OCI-LY1 (cell line): ENCODE data around the gene STK36.

ENCODE experiments used
- H2AFZ ChIP-seq: fragments of 200-600 bp; sonication (generic), shearing (Covaris generic); 2 replicates; pipeline ENCODE4 v1.6.0; 2014; ENCODE audit warnings: antibody characterized with exemption, mild to moderate bottlenecking, low read length
- H3F3A ChIP-seq: fragments of 200-600 bp; sonication (generic), shearing (Covaris generic); 2 replicates; pipeline ENCODE4 v1.6.0; 2014; ENCODE audit warnings: mild to moderate bottlenecking, antibody characterized with exemption, low read length, moderate library complexity; ENCODE audit not compliant: insufficient read depth
- H3K27ac ChIP-seq: fragments of 200-600 bp; sonication (generic); 2 replicates; pipeline ENCODE4 v1.5.1; 2014; ENCODE audit warnings: low read length, mixed run types, mild to moderate bottlenecking, low read depth; ENCODE audit not compliant: poor library complexity, severe bottlenecking
- H3K27me3 ChIP-seq: fragments of 200-600 bp; sonication (generic); 2 replicates; pipeline ENCODE4 v1.6.0; 2014; ENCODE audit warnings: antibody characterized with exemption, mild to moderate bottlenecking, low read length, moderate library complexity; ENCODE audit not compliant: insufficient read depth
- H3K36me3 ChIP-seq: fragments of 200-600 bp; sonication (generic); 2 replicates; pipeline ENCODE4 v1.6.1; 2014; ENCODE audit warnings: mild to moderate bottlenecking, antibody characterized with exemption, low read length, moderate library complexity, mixed read lengths; ENCODE audit not compliant: insufficient read depth
- H3K4me1 ChIP-seq: fragments of 200-600 bp; sonication (generic); 2 replicates; pipeline ENCODE4 v1.5.1; 2014; ENCODE audit warnings: mild to moderate bottlenecking, low read length, moderate library complexity; ENCODE audit not compliant: insufficient read depth, severe bottlenecking
- H3K4me2 ChIP-seq: fragments of 200-600 bp; sonication (generic), shearing (Covaris generic); 2 replicates; pipeline ENCODE4 v1.6.1; 2014; ENCODE audit warnings: low read length
- H3K4me3 ChIP-seq: fragments of 200-600 bp; sonication (generic); 2 replicates; pipeline ENCODE4 v1.5.1; 2014; ENCODE audit warnings: low read length, low read depth, mild to moderate bottlenecking, mixed read lengths; ENCODE audit not compliant: poor library complexity, severe bottlenecking
- H3K79me2 ChIP-seq: fragments of 200-600 bp; shearing (Covaris generic); 2 replicates; pipeline ENCODE4 v1.6.1; 2016; ENCODE audit warnings: mixed run types, low read length, mixed read lengths; ENCODE audit not compliant: insufficient read depth
- H3K9ac ChIP-seq: fragments of 200-600 bp; sonication (generic), shearing (Covaris generic); 2 replicates; pipeline ENCODE4 v1.6.1; 2014; ENCODE audit warnings: mild to moderate bottlenecking, low read length, mixed read lengths
- H3K9me2 ChIP-seq: fragments of 200-600 bp; sonication (generic), shearing (Covaris generic); 2 replicates; pipeline ENCODE4 v1.6.1; 2014; ENCODE audit warnings: low read depth, mild to moderate bottlenecking, low read length, mixed read lengths
- H3K9me3 ChIP-seq: fragments of 200-600 bp; shearing (Covaris generic); 2 replicates; pipeline ENCODE4 v1.6.1; 2014; ENCODE audit warnings: low read length, mixed read lengths
- H4K20me1 ChIP-seq: fragments of 200-600 bp; sonication (generic), shearing (Covaris generic); 2 replicates; pipeline ENCODE4 v1.6.0; 2016; ENCODE audit warnings: mild to moderate bottlenecking, low read length; ENCODE audit not compliant: insufficient read depth
- EZH2 ChIP-seq: fragments of 200-600 bp; sonication (generic), shearing (Covaris generic); IDR thresholded peaks from 2 replicates; pipeline ENCODE4 v1.8.0; 2017; ENCODE audit warnings: borderline replicate concordance, mixed run types, mild to moderate bottlenecking, antibody characterized with exemption, low read length, moderate library complexity, mixed read lengths
- TF ChIP-seq, protein P1 (sequence below): fragments of 200-600 bp; sonication (generic), shearing (Covaris generic); IDR thresholded peaks from 2 replicates; pipeline ENCODE4 v1.5.1; 2017; ENCODE audit warnings: mild to moderate bottlenecking, antibody characterized with exemption, low read length, moderate library complexity, mixed read lengths

The STK36 gene

DNA sequence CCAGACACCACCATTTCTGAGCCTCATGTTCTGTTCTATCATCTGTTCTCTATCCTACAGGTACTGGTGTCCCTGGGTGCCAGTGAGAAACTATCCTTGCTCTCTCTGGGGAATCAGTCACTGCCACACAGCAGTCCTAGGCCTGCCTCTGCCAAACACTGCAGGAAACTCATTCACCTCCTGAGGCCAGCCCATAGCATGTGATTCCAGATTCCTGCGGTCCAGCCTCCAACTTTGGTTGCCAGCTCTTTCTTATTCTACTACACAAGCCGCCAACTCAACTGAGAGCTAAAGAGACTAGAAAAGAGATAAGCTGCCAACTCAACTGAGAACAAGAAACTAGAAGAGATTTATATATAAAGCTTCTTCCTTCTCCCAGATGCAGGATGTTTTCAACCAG, 29.9 kb downstream of the STK36 start:
- H3K27ac ChIP-seq: no peak overlapping the region

DNA sequence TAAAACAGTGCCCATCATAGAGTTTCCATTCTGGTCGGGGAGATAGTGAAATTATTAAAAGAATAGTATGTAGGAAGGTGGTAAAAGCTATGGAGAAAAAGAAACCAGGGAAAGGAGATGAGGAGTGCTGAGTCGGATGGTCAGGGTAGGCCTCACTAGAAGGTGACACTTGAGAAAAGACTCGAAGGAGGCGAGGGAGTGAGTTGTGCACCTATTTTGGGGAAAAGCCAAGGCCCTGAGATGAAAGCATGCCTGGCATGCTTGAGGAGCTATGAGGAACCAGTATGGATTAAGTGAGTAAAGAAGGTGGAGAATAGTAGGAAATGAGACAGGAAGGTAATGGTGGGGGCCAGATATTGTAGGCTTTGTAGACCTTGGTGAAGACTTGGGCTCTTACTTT, 31.5 kb downstream of the STK36 start:
- no peak overlapping the region for H2AFZ ChIP-seq
- no peak overlapping the region for H3K9ac ChIP-seq
- no peak for TF ChIP-seq EZH2
- TF ChIP-seq, protein P1, sequence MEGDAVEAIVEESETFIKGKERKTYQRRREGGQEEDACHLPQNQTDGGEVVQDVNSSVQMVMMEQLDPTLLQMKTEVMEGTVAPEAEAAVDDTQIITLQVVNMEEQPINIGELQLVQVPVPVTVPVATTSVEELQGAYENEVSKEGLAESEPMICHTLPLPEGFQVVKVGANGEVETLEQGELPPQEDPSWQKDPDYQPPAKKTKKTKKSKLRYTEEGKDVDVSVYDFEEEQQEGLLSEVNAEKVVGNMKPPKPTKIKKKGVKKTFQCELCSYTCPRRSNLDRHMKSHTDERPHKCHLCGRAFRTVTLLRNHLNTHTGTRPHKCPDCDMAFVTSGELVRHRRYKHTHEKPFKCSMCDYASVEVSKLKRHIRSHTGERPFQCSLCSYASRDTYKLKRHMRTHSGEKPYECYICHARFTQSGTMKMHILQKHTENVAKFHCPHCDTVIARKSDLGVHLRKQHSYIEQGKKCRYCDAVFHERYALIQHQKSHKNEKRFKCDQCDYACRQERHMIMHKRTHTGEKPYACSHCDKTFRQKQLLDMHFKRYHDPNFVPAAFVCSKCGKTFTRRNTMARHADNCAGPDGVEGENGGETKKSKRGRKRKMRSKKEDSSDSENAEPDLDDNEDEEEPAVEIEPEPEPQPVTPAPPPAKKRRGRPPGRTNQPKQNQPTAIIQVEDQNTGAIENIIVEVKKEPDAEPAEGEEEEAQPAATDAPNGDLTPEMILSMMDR: no peak
- no peaks in the 10 kb centered on the region for H3K79me2 ChIP-seq
- no peaks in the 10 kb centered on the region for H3K9me3 ChIP-seq
- H3F3A ChIP-seq: no peaks in the 10 kb centered on the region
- H3K27ac ChIP-seq: no peak overlapping the region
- H3K27me3 ChIP-seq: no peaks in the 10 kb centered on the region
- no peaks in the 10 kb centered on the region for H3K36me3 ChIP-seq
- no peaks in the 10 kb centered on the region for H4K20me1 ChIP-seq
- no peaks in the 10 kb centered on the region for H3K9me2 ChIP-seq
- H3K4me3 ChIP-seq: no peak overlapping the region
- no peak overlapping the region for H3K4me2 ChIP-seq
- H3K4me1 ChIP-seq: no peaks in the 10 kb centered on the region

More for the DNA sequence above, 29.9 kb downstream of the STK36 start:
- H3K27me3 ChIP-seq: no peaks in the 10 kb centered on the region
- no peak overlapping the region for H3K4me3 ChIP-seq
- no peaks in the 10 kb centered on the region for H3K4me1 ChIP-seq
- no peak overlapping the region for H3K4me2 ChIP-seq
- no peaks in the 10 kb centered on the region for H3K9me3 ChIP-seq
- H4K20me1 ChIP-seq: no peaks in the 10 kb centered on the region
- no peak overlapping the region for H3K9ac ChIP-seq
- H2AFZ ChIP-seq: no peak overlapping the region
- TF ChIP-seq, protein P1: no peak
- no peak for TF ChIP-seq EZH2
- no peaks in the 10 kb centered on the region for H3K79me2 ChIP-seq
- no peaks in the 10 kb centered on the region for H3K9me2 ChIP-seq
- no peaks in the 10 kb centered on the region for H3F3A ChIP-seq
- no peaks in the 10 kb centered on the region for H3K36me3 ChIP-seq

DNA sequence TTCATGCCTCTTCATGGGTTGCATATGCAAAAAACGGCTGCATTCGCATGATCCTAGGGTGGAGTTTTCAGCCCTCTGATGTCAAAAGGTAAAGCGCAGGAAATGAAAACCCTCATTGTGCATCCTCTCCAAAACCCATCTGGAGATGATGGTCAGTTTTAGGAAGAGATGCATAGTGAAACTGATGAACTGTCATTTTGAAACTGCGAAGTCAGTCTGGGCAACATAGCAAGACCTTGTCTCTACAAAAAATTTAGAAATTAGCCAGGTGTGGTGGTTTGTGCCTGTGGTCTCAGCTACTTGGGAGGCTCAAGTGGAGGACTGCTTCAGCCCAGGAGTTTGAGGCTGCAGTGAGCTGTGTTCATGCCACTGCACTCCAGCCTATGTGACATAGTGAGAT, 36.2 kb downstream of the STK36 start:
- no peaks in the 10 kb centered on the region for H3K9me2 ChIP-seq
- no peaks in the 10 kb centered on the region for H3K36me3 ChIP-seq
- no peak for TF ChIP-seq EZH2
- TF ChIP-seq, protein P1: no peak
- no peak overlapping the region for H3K9ac ChIP-seq
- H3K4me2 ChIP-seq: no peak overlapping the region
- H3K4me3 ChIP-seq: no peak overlapping the region
- peaks cover 18% of the 10 kb centered on the region for H3K4me1 ChIP-seq
- H3K79me2 ChIP-seq: peaks cover 17% of the 10 kb centered on the region
- no peak overlapping the region for H2AFZ ChIP-seq
- H3K9me3 ChIP-seq: no peaks in the 10 kb centered on the region
- H4K20me1 ChIP-seq: no peaks in the 10 kb centered on the region
- no peak overlapping the region for H3K27ac ChIP-seq
- H3K27me3 ChIP-seq: no peaks in the 10 kb centered on the region
- H3F3A ChIP-seq: no peaks in the 10 kb centered on the region
